Right cardiac atrium (tissue), 5 donors: ENCODE data around the gene EPO. TPM values are rescaled to one million over a fixed set of nuclear protein-coding genes. Genes with fewer than 3 reads are reported as not detected.
"Not testable (repeated sequence)": the region's sequence is repeated elsewhere in the genome, so short reads cannot be mapped to it uniquely, and the experiment has no call there.

ENCODE experiments used
- ATAC-seq, 2 donors: fragments of 200-7000 bp; cut with Tn5 transposase; one replicate each; pipeline versions ENCODE4 v1.8.0 to v1.9.1; 2020; ENCODE audit warnings: moderate library complexity in 2 of 2, mild to moderate bottlenecking in 1 of 2
- DNase-seq, 3 donors: peaks; one replicate each; pipeline ENCODE4 v3.0.0-alpha.2; 2020
- H3K27ac ChIP-seq: one replicate; pipeline ENCODE4 v1.5.1; 2013; ENCODE audit warnings: mild to moderate bottlenecking, low read length, control low read depth, moderate library complexity
- H3K27me3 ChIP-seq: one replicate; pipeline ENCODE4 v1.6.1; 2013; ENCODE audit not compliant: control insufficient read depth, insufficient read depth
- H3K4me1 ChIP-seq: one replicate; pipeline ENCODE4 v1.6.1; 2013; ENCODE audit warnings: low read length; ENCODE audit not compliant: control insufficient read depth, insufficient read depth
- H3K4me3 ChIP-seq: one replicate; pipeline ENCODE4 v1.5.1; 2013; ENCODE audit warnings: low read length, control low read depth
- H3K9me3 ChIP-seq: one replicate; pipeline ENCODE4 v1.6.1; 2013; ENCODE audit warnings: low read length; ENCODE audit not compliant: control insufficient read depth
- WGBS: extraction: QIAGEN DNeasy Blood & Tissue Kit; methylation state at CpG from one replicate; pipeline ENCODE4 v1.1.7; 2013; 5-methylcytosine and 5-hydroxymethylcytosine counted together
- intact Hi-C, 4 donors: fragments of 100-400 bp; cut with DNase I; formaldehyde crosslinking; loops; one replicate each; pipeline versions ENCODE4 v1.11.0 to v1.14.0; 2022 to 2023
- polyA plus RNA-seq: library from polyadenylated mRNA; stranded (reverse); fragments of 200-250 nt; gene quantifications from one replicate; pipeline ENCODE4 v1.2.3, GENCODE V29; 2013
- total RNA-seq, 4 donors: library from RNA; stranded (reverse); fragmentation: NEBNext Ultra II Directional; extraction: Animal tissue kit (Norgen Biotek cat#: 25700); gene quantifications; one replicate each; pipeline ENCODE4 v1.2.1, GENCODE V29; 2021
- donor health status: healthy with polysubstance abuse.
- donor health status: DM: no; HTN: yes; CAD: no.
- donor health status: DM: no; HTN: no; CAD: no.
- donor health status: DM: no; HTN: yes; CAD: no; lungs with severe emphysema.
- donor health status: DM: yes; HTN: yes; CAD: no.

EPO gene
- total and polyA plus RNA-seq, 5 donors, result not detected

DNA sequence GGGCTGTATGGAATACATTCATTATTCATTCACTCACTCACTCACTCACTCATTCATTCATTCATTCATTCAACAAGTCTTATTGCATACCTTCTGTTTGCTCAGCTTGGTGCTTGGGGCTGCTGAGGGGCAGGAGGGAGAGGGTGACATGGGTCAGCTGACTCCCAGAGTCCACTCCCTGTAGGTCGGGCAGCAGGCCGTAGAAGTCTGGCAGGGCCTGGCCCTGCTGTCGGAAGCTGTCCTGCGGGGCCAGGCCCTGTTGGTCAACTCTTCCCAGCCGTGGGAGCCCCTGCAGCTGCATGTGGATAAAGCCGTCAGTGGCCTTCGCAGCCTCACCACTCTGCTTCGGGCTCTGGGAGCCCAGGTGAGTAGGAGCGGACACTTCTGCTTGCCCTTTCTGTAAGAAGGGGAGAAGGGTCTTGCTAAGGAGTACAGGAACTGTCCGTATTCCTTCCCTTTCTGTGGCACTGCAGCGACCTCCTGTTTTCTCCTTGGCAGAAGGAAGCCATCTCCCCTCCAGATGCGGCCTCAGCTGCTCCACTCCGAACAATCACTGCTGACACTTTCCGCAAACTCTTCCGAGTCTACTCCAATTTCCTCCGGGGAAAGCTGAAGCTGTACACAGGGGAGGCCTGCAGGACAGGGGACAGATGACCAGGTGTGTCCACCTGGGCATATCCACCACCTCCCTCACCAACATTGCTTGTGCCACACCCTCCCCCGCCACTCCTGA lies 2.4 kb downstream of the EPO start:
- intact Hi-C loops, result no loop called here
- DNase-seq (no peak), ATAC-seq (no peak)
- H3K9me3 ChIP-seq, result no peaks in the 10 kb centered on the region
- H3K27me3 ChIP-seq, result no peaks in the 10 kb centered on the region
- no peak overlapping the region for H3K27ac ChIP-seq
- H3K4me1 ChIP-seq, result no peaks in the 10 kb centered on the region
- H3K4me3 ChIP-seq, result no peak overlapping the region
- WGBS, result 81% methylated on average over 17 of the region's 17 CpGs

DNA sequence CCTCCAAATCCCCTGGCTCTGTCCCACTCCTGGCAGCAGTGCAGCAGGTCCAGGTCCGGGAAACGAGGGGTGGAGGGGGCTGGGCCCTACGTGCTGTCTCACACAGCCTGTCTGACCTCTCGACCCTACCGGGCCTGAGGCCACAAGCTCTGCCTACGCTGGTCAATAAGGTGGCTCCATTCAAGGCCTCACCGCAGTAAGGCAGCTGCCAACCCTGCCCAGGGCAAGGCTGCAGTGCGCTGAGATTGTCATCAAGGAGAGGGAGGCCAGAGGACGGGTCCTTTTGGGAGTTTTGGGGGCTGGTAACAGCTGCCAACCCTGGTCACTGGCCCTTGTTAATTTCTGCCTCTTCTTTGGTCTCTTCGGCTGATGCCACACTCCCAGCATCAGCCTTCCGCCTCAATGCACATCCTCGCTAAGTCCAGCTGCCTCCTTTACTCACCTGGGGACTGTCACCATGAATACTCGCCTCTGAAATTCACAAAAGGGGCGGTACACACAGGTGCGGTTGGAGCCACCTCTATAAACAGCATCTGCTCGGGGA lies 3.5 kb downstream of the EPO start:
- no peak overlapping the region for H3K27ac ChIP-seq
- ATAC-seq (no peak), DNase-seq (no peak)
- H3K4me3 ChIP-seq, result no peak overlapping the region
- 79% methylated on average over 16 of the region's 16 CpGs for WGBS
- no peaks in the 10 kb centered on the region for H3K4me1 ChIP-seq
- no peaks in the 10 kb centered on the region for H3K9me3 ChIP-seq
- intact Hi-C loops, result no loop called here
- no peaks in the 10 kb centered on the region for H3K27me3 ChIP-seq

DNA sequence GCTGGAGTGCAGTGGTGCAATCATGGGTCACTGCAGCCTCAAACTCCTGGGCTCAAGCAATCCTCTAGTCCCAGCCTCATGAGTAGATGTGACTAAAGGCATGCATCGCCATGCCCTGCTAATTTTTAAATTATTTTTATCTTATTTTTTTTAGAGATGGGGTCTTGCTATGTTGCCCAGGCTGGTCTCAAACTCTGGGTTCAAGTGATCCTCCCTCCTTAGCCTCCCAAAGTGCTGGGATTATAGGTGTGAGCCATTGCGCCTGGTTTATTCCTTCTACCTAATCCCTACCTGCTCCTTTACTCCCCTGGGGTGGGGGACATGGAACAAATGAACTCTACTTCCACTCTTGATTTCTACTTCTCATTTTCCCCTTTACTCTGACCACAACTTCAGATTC lies 4.1 kb downstream of the EPO start:
- H3K27me3 ChIP-seq, ATAC-seq, DNase-seq, H3K4me1 ChIP-seq, H3K4me3 ChIP-seq, H3K27ac ChIP-seq, intact Hi-C loops, H3K9me3 ChIP-seq: not testable (repeated sequence)
- WGBS, result 93% methylated on average over 2 of the region's 2 CpGs

DNA sequence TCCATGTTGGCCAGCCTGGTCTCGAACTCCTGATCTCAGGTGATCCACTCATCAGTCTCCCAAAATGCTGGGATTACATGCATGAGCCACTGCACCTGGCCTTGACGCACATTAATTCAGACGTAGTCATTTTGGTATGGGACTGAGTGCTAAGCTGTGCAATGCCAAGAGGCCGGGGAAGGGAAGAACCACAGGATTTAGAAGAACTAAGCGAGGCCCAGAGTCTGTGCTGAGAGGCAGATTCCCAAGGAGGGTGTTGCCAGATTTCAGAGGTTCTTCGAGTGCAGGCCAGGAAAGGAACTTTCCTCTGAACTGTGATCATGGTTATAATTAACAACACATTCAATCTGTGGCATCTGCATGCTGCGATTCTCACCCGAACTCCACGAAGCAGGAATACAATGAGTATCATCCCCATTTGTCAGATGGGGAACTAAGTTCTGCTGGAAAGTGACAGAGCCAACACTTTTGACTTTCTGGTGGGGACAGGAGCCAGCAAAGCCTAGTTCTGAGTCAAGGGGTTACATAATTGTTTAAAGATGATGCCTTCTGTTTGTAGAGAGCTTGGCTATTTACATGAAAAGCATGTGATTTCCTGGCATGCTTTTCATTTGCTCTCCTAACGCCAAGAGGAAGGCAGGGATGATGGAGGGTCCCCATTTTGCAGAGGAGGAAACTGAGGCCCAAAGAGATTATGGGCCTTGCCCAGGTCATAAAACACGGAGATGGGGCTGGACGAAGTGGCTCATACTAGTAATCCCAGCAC lies 6.9 kb downstream of the EPO start:
- DNase-seq, result no peak
- Histone ChIP-seq H3K4me3 (no peak overlapping the region), H3K27me3 (no peaks in the 10 kb centered on the region), H3K27ac (no peak overlapping the region), H3K4me1 (no peaks in the 10 kb centered on the region), H3K9me3 (no peaks in the 10 kb centered on the region)
- 59% methylated on average over 12 of the region's 12 CpGs for WGBS
- intact Hi-C loops, result no loop called here
- no peak for ATAC-seq

DNA sequence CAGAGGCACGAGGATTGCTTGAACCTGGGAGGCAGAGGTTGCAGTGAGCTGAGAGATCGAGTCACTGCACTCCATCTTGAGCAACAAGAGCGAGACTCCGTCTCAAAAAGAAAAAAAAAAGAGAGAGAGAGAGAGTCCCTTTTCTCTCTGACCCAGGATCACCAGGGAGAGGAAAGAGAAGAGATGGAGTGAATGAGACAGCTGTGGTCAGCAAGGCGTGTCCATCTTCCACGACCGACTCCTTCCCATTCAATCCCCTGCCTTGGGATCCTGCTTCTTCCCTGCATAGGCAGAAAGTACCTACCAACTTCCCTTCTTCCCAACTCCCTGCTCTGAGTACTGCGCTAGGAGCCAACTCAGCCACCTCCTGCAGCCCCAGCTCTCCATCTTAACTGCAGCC lies 7.9 kb downstream of the EPO start:
- ATAC-seq (no peak), DNase-seq (no peak)
- H3K4me3 ChIP-seq, result no peak overlapping the region
- no peaks in the 10 kb centered on the region for H3K9me3 ChIP-seq
- H3K27ac ChIP-seq, result no peak overlapping the region
- WGBS, result 76% methylated on average over 8 of the region's 8 CpGs
- intact Hi-C loops, result no loop called here
- no peaks in the 10 kb centered on the region for H3K4me1 ChIP-seq
- H3K27me3 ChIP-seq, result no peaks in the 10 kb centered on the region

DNA sequence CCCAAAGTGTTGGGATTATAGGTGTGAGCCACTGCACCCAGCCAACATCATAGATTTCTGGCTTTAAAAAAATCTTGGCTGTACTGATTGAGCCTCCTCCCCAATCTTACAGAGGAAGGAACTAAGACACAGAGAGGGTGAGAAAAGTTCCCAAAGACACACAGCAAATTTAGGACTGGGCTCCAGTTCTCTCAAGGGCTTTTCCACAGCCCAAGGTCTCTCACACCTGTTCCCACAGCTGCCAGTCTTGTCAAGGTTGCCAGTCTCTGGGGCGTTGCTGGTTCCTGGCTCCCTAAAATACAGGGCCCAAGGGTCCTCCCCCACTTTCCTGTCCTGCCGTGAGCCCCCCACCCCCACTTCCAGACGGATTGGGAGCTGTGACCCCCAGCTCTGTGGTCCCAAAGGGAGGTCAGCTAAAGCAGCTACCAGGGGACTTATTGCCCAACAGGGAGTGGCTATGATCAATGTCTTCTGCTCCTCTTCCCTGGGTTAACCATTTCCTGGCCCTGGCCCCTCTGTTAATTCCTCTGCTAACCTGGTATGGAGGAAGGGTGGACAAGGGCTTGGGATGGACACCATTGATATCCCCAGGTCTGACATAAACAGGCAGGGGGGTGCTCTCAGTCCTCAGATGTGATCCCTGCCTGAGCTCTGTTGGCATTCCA lies 10.0 kb downstream of the EPO start:
- DNase-seq, result no peak
- Histone ChIP-seq H3K4me1 (no peaks in the 10 kb centered on the region), H3K4me3 (no peak overlapping the region), H3K27me3 (no peaks in the 10 kb centered on the region), H3K27ac (no peak overlapping the region), H3K9me3 (no peaks in the 10 kb centered on the region)
- intact Hi-C loops, result no loop called here
- no peak for ATAC-seq
- no CpG with 5 or more reads among the region's 3 CpGs for WGBS

DNA sequence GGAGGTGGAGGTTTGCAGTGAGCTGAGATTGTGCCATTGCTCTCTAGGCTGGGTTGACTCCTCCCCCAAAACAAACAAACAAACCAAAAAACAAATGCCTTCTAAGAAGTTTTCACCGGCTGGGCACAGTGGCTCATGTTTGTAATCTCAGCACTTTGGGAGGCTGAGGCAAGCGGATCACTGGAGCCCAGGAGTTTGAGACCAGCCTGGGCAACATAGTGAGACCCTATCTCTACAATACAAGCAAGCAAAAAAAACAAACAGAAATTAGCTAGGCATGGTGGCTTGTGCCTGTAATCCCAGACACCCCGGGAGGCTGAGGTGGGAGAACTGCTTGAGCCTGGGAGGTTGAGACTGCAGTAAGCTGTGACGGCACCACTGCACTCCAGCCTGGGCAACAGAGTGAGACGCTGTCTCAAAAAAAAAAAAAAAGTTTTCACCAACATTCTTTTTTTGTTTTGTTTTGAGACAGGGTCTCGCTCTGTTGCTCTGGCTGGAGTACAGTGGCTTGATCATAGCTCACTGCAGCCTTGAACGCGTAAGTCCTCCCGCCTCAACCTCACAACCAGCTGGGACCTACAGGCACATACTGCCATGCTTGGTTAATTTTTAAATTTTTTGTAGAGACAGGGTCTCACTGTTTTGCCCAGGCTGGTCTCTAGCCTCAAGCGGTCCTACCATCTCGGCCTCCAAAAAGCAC lies 11.8 kb downstream of the EPO start:
- Histone ChIP-seq H3K9me3 (no peaks in the 10 kb centered on the region), H3K4me3 (no peak overlapping the region), H3K27me3 (no peaks in the 10 kb centered on the region), H3K4me1 (no peaks in the 10 kb centered on the region), H3K27ac (no peak overlapping the region)
- no CpG with 5 or more reads among the region's 11 CpGs for WGBS
- DNase-seq (no peak), ATAC-seq (no peak)
- intact Hi-C loops, result no loop called here

DNA sequence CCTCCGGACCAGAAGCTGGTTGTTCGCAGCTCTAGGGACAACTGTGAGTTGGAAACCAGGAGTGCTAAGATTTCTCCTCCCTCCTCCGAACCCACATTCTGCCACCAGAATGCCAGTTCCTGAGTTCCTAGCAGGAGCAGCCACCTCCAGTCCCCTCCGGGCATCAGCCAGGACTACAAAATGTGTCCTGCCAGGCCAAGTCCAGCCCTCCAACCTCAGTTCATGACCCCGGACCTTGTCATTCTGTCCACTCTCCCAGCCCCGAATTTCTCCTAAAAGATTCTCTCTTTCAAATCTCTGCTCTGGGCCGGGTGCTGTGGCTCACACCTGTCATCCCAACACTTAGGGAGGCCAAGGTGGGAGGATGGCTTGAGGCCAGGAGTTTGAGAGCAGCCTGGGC lies 15.5 kb downstream of the EPO start:
- DNase-seq, result no peak
- WGBS, result no CpG with 5 or more reads among the region's 7 CpGs
- H3K27me3 ChIP-seq, result no peaks in the 10 kb centered on the region
- no peak overlapping the region for H3K27ac ChIP-seq
- intact Hi-C loops, result no loop called here
- H3K4me3 ChIP-seq, result no peak overlapping the region
- ATAC-seq, result no peak
- no peaks in the 10 kb centered on the region for H3K4me1 ChIP-seq
- H3K9me3 ChIP-seq, result no peaks in the 10 kb centered on the region

DNA sequence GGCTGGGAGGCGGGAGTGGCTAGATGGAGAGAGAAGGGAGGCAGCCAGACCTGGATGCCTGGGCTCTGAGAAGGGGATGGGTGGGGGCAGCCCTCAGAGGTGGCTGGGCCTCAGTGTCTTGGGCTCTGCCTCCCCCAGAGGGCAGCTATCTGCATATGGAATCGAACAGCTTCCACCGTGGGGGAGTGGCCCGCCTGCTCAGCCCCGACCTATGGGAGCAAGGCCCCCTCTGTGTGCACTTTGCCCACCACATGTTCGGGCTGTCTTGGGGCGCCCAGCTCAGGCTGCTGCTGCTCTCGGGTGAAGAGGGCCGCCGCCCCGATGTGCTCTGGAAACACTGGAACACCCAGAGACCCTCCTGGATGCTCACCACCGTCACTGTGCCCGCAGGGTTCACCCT lies 16.4 kb downstream of the EPO start:
- no peaks in the 10 kb centered on the region for H3K9me3 ChIP-seq
- DNase-seq (no peak), ATAC-seq (peak in 1 of 2 donors; percentile 36)
- no CpG with 5 or more reads among the region's 13 CpGs for WGBS
- intact Hi-C loops, result no loop called here
- no peak overlapping the region for H3K4me3 ChIP-seq
- no peaks in the 10 kb centered on the region for H3K27me3 ChIP-seq
- no peaks in the 10 kb centered on the region for H3K4me1 ChIP-seq
- no peak overlapping the region for H3K27ac ChIP-seq

DNA sequence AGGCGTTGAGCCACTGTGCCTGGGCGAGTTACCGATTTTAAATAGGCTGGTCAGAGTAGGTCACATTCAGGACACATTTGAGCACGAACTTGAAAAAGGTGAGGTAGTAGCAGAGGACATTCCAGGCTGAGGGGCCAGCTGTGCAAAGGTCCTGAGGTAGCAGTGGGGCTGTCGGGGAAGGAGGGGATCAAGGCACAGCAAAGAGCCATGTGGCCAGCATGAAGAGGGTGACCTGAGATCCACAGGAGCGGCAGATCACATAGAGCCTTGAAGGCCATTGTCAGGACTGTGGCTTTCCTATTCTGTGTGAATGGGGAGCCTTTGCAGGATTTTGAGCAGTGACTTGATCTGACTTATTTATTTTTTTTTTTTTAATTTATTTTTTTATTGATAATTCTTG lies 19.7 kb downstream of the EPO start:
- no CpG with 5 or more reads among the region's 6 CpGs for WGBS
- Histone ChIP-seq H3K9me3 (no peaks in the 10 kb centered on the region), H3K27me3 (no peaks in the 10 kb centered on the region), H3K27ac (no peak overlapping the region), H3K4me3 (no peak overlapping the region), H3K4me1 (no peaks in the 10 kb centered on the region)
- DNase-seq (no peak), ATAC-seq (no peak)
- intact Hi-C loops, result no loop called here

DNA sequence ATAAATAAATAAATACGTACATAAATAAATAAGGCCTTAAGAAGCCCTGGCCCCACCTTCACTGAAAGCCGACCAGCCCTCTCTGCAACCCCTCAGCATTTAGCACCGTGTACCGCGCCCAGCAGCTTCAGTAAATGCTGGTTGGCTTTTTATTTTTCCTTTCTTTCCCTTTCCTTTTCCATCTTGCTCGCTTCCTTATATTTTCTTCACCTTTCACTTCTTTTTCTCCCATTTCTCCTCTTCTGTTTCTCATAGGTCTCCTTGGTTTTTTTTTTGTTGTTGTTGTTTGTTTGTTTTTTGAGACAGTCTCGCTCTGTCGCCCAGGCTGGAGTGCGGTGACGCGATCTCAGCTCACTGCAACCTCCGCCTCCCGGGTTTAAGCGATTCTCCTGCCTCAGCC lies 24.3 kb downstream of the EPO start:
- Histone ChIP-seq H3K27ac (no peak overlapping the region), H3K4me1 (no peaks in the 10 kb centered on the region), H3K9me3 (no peaks in the 10 kb centered on the region), H3K27me3 (no peaks in the 10 kb centered on the region), H3K4me3 (no peak overlapping the region)
- 89% methylated on average over 14 of the region's 14 CpGs for WGBS
- DNase-seq, result no peak
- ATAC-seq, result no peak
- intact Hi-C loops, result no loop called here
